NT2/D1 (cell line): Measurements from ENCODE around the gene RIMBP2.

ENCODE experiments used
- SUZ12 ChIP-seq: IDR thresholded peaks from 2 replicates; pipeline ENCODE4 v1.6.1; 2011; ENCODE audit not compliant: insufficient read length, insufficient read depth; ENCODE audit errors: extremely low read depth
- YY1 ChIP-seq: IDR thresholded peaks from 2 replicates; pipeline ENCODE4 v1.6.1; 2011; ENCODE audit not compliant: insufficient read length, insufficient read depth
- ZNF274 ChIP-seq: IDR thresholded peaks from 2 replicates; pipeline ENCODE4 v1.6.1; 2011; ENCODE audit warnings: mild to moderate bottlenecking, low read depth, low read length

- TF ChIP-seq ZNF274: no peak
- TF ChIP-seq YY1: no peak
- no peak for TF ChIP-seq SUZ12
Observed at GRCh38 chr12:130523863-130524614, 192.1 kb downstream of the RIMBP2 start.
